Panc1 (cell line): Measurements from ENCODE around the gene IQSEC1.

ENCODE experiments used
- CTCF ChIP-seq: fragments of 450-650 bp; IDR thresholded peaks from 2 replicates; pipeline ENCODE4 v1.5.1; 2017; ENCODE audit warnings: mild to moderate bottlenecking
- POLR2AphosphoS5 ChIP-seq: IDR thresholded peaks from 2 replicates; pipeline ENCODE4 v1.6.1; 2012; ENCODE audit warnings: mild to moderate bottlenecking, low read depth, low read length, moderate library complexity

GRCh38 chr3:12907296-12907695 is 165.9 kb downstream of the IQSEC1 start:
- TF ChIP-seq CTCF: no peak
- no peak for TF ChIP-seq POLR2AphosphoS5
